GM23248 (cell line): ENCODE results near the gene INTS1. TPM values are rescaled to one million over a fixed set of nuclear protein-coding genes. Genes with fewer than 3 reads are reported as not detected.

ENCODE experiments used
- DNase-seq: peaks from one replicate; pipeline ENCODE4 v3.0.0-alpha.2; 2015
- H2AFZ ChIP-seq: fragments of 200-600 bp; sonication (generic); 2 replicates; pipeline ENCODE4 v1.6.1; 2016; ENCODE audit warnings: antibody characterized with exemption
- H3F3A ChIP-seq: fragments of 200-600 bp; sonication (generic); 2 replicates; pipeline ENCODE4 v1.6.1; 2016; ENCODE audit warnings: mild to moderate bottlenecking, antibody characterized with exemption, mixed run types; ENCODE audit not compliant: insufficient read depth
- H3K27ac ChIP-seq: fragments of 200-600 bp; sonication (generic); 2 replicates; pipeline ENCODE4 v1.5.1; 2016; ENCODE audit warnings: mild to moderate bottlenecking
- H3K27me3 ChIP-seq: fragments of 200-600 bp; sonication (generic); replicated peaks from 2 replicates; pipeline ENCODE4 v1.6.1; 2016; ENCODE audit warnings: mild to moderate bottlenecking; ENCODE audit not compliant: insufficient read depth
- H3K36me3 ChIP-seq: fragments of 200-600 bp; sonication (generic); 2 replicates; pipeline ENCODE4 v1.6.1; 2016; ENCODE audit warnings: low read depth, mild to moderate bottlenecking
- H3K4me1 ChIP-seq: fragments of 200-600 bp; sonication (generic); 2 replicates; pipeline ENCODE4 v1.6.1; 2016; ENCODE audit warnings: mild to moderate bottlenecking; ENCODE audit not compliant: insufficient read depth
- H3K4me2 ChIP-seq: fragments of 200-600 bp; sonication (generic); one replicate; pipeline ENCODE4 v1.6.1; 2016; ENCODE audit warnings: mild to moderate bottlenecking; ENCODE audit not compliant: unreplicated experiment
- H3K4me3 ChIP-seq: fragments of 200-600 bp; sonication (generic); 2 replicates; pipeline ENCODE4 v1.5.1; 2016; ENCODE audit warnings: mild to moderate bottlenecking
- H3K79me2 ChIP-seq: fragments of 200-600 bp; sonication (generic); 2 replicates; pipeline ENCODE4 v1.6.1; 2016; ENCODE audit warnings: mild to moderate bottlenecking; ENCODE audit not compliant: insufficient read depth
- H3K9ac ChIP-seq: fragments of 200-600 bp; sonication (generic); 2 replicates; pipeline ENCODE4 v1.6.1; 2016; ENCODE audit warnings: mild to moderate bottlenecking
- H3K9me2 ChIP-seq: fragments of 200-600 bp; sonication (generic); 2 replicates; pipeline ENCODE4 v1.6.1; 2016; ENCODE audit warnings: mixed run types, mild to moderate bottlenecking, moderate library complexity; ENCODE audit not compliant: insufficient read depth
- H3K9me3 ChIP-seq: fragments of 200-600 bp; sonication (generic); one replicate; pipeline ENCODE4 v1.6.1; 2017; ENCODE audit warnings: low read depth
- H4K20me1 ChIP-seq: fragments of 200-600 bp; sonication (generic); 2 replicates; pipeline ENCODE4 v1.6.0; 2016; ENCODE audit not compliant: insufficient read depth
- EZH2 ChIP-seq: fragments of 200-600 bp; sonication (generic); IDR thresholded peaks from 2 replicates; pipeline ENCODE4 v1.6.1; 2018; ENCODE audit warnings: antibody characterized with exemption, mild to moderate bottlenecking; ENCODE audit not compliant: insufficient read depth, poor library complexity, severe bottlenecking
- EZH2phosphoT487 ChIP-seq: fragments of 200-600 bp; sonication (generic); IDR thresholded peaks from 2 replicates; pipeline ENCODE4 v1.6.1; 2018; ENCODE audit warnings: antibody characterized with exemption, moderate library complexity, mild to moderate bottlenecking, low read depth; ENCODE audit not compliant: insufficient read depth
- WGBS, 2 experiments: methylation state at CpG; one replicate each; pipeline ENCODE4 v1.1.6; 2015 to 2017; ENCODE audit warnings: low lambda C conversion rate in 2 of 2, low coverage in 1 of 2; ENCODE audit errors: missing lambda C conversion rate in 2 of 2; 5-methylcytosine and 5-hydroxymethylcytosine counted together
- in situ Hi-C: fragments of 300-500 bp; cut with MboI; formaldehyde crosslinking; loops from 2 replicates; pipeline ENCODE4 v1.15.0; 2020
- polyA plus RNA-seq: library from polyadenylated mRNA; unstranded; fragments of >200 nt; fragmentation: Nextera tagmentation; extraction: Ambion mirVana; gene quantifications from 2 replicates; pipeline ENCODE4 v1.2.1, GENCODE V29; 2016
- total RNA-seq: library from RNA; depleted of rRNA; stranded (reverse); fragments of >200 nt; shearing (Covaris generic); gene quantifications from 2 replicates; pipeline ENCODE4 v1.2.3, GENCODE V29; 2014

INTS1 gene
- total and polyA plus RNA-seq, 2 experiments from 2014 or later: 25.4 to 44.7 TPM

DNA sequence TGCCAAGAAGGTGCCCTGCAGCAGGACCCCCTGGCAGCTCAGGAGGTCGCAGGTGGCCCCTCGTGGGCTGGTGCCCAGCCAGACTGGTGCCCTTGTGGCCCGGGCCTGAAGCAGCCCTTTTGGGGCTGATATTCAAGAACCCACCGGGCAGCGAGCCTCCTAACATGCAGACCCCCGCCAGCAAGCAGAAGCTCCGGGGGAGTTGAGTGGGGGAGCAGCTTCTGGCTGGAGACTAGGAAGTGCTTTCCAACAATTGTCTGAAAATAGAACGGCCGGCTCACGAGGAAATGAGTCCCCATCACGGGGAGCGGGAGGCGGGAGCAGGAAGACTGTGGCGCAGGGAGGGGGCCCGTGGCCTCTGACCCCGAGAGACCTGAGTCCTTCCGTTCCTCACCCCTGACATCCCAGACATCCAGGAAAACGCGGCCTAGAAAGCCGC is 9.5 kb upstream of the INTS1 start:
- Histone ChIP-seq H2AFZ (peak overlapping the region; percentile 73), H3K9me2 (no peaks in the 10 kb centered on the region), H4K20me1 (no peaks in the 10 kb centered on the region), H3K9ac (peak overlapping the region; percentile 58), H3K4me2 (peak overlapping the region; percentile 65), H3K9me3 (no peaks in the 10 kb centered on the region), H3F3A (no peaks in the 10 kb centered on the region), H3K36me3 (no peaks in the 10 kb centered on the region), H3K4me3 (no peak overlapping the region), H3K27ac (peak overlapping the region; percentile 47), H3K27me3 (no peaks in the 10 kb centered on the region), H3K4me1 (peaks cover 6% of the 10 kb centered on the region), H3K79me2 (no peaks in the 10 kb centered on the region)
- WGBS, 2 experiments: 28% methylated on average over 20 of the region's 20 CpGs
- in situ Hi-C loops: no loop called here
- TF ChIP-seq EZH2phosphoT487 (no peak), EZH2 (no peak)
- peak; percentile 38 for DNase-seq

DNA sequence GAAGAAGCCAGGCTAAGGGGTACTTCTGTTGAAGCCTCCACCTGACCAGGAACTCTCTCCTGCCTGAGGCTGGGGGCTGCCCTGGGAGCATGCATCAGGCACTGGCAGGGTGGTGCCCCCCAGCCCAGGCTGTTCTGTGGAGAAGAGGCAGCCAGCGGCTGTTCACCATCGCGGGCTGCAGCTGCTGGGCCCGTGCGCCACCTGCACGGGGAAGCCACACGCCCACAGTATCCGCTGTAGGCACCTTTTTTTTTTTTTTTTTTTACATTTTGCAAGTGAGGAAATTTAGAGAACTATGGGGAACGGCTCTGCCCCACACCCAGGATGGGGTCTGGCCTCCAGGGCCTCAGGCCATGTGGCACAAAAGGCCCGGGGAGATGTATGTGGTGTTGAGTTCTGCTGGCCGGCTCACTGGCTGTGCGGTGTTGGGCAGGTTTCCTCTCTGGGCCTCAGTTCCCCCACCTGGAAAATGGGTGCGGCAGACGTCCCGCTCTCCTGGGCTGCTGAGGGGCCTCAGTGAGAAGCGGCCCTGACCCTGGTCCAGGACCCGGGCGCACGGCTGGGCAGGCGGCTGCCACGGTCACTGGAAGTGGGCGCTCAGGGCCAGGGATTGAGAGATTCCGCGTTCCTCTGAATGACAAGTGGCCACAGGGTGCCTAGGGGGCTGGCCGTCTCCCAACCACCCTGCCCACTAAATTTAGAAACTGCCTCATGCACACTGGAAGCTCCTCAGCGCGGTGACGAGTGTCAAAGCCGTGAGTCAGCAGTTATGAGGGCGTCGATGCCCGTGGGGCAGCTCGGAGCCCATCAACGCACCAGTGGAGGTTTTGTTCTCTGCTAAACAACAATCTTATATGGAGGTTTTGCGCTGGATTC is 8.8 kb upstream of the INTS1 start:
- H3K4me3 ChIP-seq: no peak overlapping the region
- no peaks in the 10 kb centered on the region for H3K79me2 ChIP-seq
- no peaks in the 10 kb centered on the region for H3K9me3 ChIP-seq
- H3K4me2 ChIP-seq: peak overlapping the region; percentile 65
- no peaks in the 10 kb centered on the region for H3K27me3 ChIP-seq
- no peaks in the 10 kb centered on the region for H3K9me2 ChIP-seq
- H2AFZ ChIP-seq: peak overlapping the region; percentile 73
- 61 to 65% methylated on average over 34 to 35 of the region's 35 CpGs for WGBS, 2 experiments
- H3K36me3 ChIP-seq: no peaks in the 10 kb centered on the region
- TF ChIP-seq EZH2phosphoT487: no peak
- H4K20me1 ChIP-seq: no peaks in the 10 kb centered on the region
- no peaks in the 10 kb centered on the region for H3F3A ChIP-seq
- peak overlapping the region; percentile 47 for H3K27ac ChIP-seq
- DNase-seq: peak; percentile 93
- H3K9ac ChIP-seq: peak overlapping the region; percentile 58
- in situ Hi-C loops: no loop called here
- H3K4me1 ChIP-seq: peaks cover 6% of the 10 kb centered on the region

- Histone ChIP-seq H3K27me3 (no peaks in the 10 kb centered on the region), H3K36me3 (no peaks in the 10 kb centered on the region), H3K4me1 (peaks cover 6% of the 10 kb centered on the region), H2AFZ (no peak overlapping the region), H3K79me2 (no peaks in the 10 kb centered on the region), H3K9me2 (no peaks in the 10 kb centered on the region), H3K9ac (no peak overlapping the region), H3K27ac (no peak overlapping the region), H3K9me3 (no peaks in the 10 kb centered on the region), H3K4me3 (no peak overlapping the region), H3F3A (peaks cover 4% of the 10 kb centered on the region; the same call in 1 of the 2 replicates), H3K4me2 (no peak overlapping the region), H4K20me1 (no peaks in the 10 kb centered on the region)
- in situ Hi-C loops: no loop called here
- DNase-seq: no peak
- WGBS, 2 experiments: 71 to 75% methylated on average over 30 of the region's 30 CpGs
- TF ChIP-seq EZH2: no peak
- no peak for TF ChIP-seq EZH2phosphoT487
Measured at GRCh38 chr7:1511444-1512422, 7.5 kb upstream of the INTS1 start.

DNA sequence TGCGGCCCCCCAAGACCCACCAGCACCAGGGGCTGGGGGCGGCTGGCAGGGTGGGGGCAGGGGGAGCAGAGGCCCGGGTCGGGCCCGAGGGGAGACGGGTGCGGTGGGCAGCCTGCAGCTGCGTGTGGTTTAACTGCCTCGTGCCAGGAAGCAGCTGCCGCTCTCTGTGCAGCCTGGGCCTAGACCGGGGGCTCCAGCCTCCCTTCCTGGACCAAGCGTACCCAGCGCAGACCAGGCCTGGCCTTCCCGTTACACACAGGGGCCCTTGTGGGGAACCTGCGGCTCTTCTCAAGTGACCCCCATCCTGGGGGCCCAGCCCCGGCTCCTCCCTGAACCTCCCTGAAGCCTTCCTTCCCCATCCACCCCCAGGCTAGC is 6.6 kb upstream of the INTS1 start:
- H4K20me1 ChIP-seq: no peaks in the 10 kb centered on the region
- TF ChIP-seq EZH2: no peak
- TF ChIP-seq EZH2phosphoT487: no peak
- no peaks in the 10 kb centered on the region for H3K9me3 ChIP-seq
- no peak overlapping the region for H3K4me2 ChIP-seq
- peaks cover 6% of the 10 kb centered on the region for H3K4me1 ChIP-seq
- H3K9me2 ChIP-seq: no peaks in the 10 kb centered on the region
- H2AFZ ChIP-seq: no peak overlapping the region
- no peak overlapping the region for H3K4me3 ChIP-seq
- no peaks in the 10 kb centered on the region for H3K36me3 ChIP-seq
- WGBS, 2 experiments: 74 to 89% methylated on average over 7 to 16 of the region's 16 CpGs
- in situ Hi-C loops: no loop called here
- DNase-seq: no peak
- H3K27me3 ChIP-seq: no peaks in the 10 kb centered on the region
- H3K79me2 ChIP-seq: no peaks in the 10 kb centered on the region
- H3F3A ChIP-seq: peaks cover 4% of the 10 kb centered on the region; the same call in 1 of the 2 replicates
- H3K27ac ChIP-seq: no peak overlapping the region
- H3K9ac ChIP-seq: no peak overlapping the region
